Panc1 (cell line): ENCODE data around the gene UBXN1. TPM values are rescaled to one million over a fixed set of nuclear protein-coding genes. Genes with fewer than 3 reads are reported as not detected.
A peak's percentile ranks its signal among the peaks of the same experiment; 100 is the strongest.
"Not testable (repeated sequence)": the region's sequence is repeated elsewhere in the genome, so short reads cannot be mapped to it uniquely, and the experiment has no call there.

Source experiments
- ATAC-seq: fragments of 200-7000 bp; cut with Tn5 transposase; 2 replicates; pipeline ENCODE4 v1.9.1; 2020; ENCODE audit warnings: mild to moderate bottlenecking, moderate library complexity
- BruUV-seq: library from RNA; stranded (reverse); fragments of 400-500 nt; replicated peaks from 2 replicates; lab custom pipeline; 2021; lab: Mats Ljungman, UMichigan
- CTCF ChIA-PET: fragments of 300-600 bp; sonication (Branson Sonifier 250); formaldehyde crosslinking; loops from one replicate; lab custom pipeline; 2022; ENCODE audit warnings: antibody characterized with exemption; lab: Charles Lee
- POLR2A ChIA-PET: fragments of 300-600 bp; sonication (Branson Sonifier 250); formaldehyde crosslinking; loops from one replicate; lab custom pipeline; 2022; ENCODE audit warnings: antibody characterized with exemption; lab: Charles Lee
- DNase-seq: peaks from one replicate; pipeline ENCODE4 v3.0.0-alpha.2; 2010; ENCODE audit warnings: low read depth, low spot score
- H3K27ac ChIP-seq: 2 replicates; pipeline ENCODE4 v1.5.1; 2011; ENCODE audit warnings: mild to moderate bottlenecking, low read length, inconsistent platforms
- H3K27me3 ChIP-seq: fragments of 200-500 bp; sonication (Bioruptor generic); 2 replicates; pipeline ENCODE4 v1.6.0; 2014; ENCODE audit warnings: low read length, inconsistent platforms; ENCODE audit not compliant: control insufficient read depth, insufficient read depth
- H3K36me3 ChIP-seq: fragments of 200-500 bp; sonication (Bioruptor generic); 2 replicates; pipeline ENCODE4 v1.5.1; 2014; ENCODE audit warnings: inconsistent platforms, mild to moderate bottlenecking, low read length, moderate library complexity; ENCODE audit not compliant: control insufficient read depth, insufficient read depth
- H3K4me1 ChIP-seq: 2 replicates; pipeline ENCODE4 v1.5.1; 2011; ENCODE audit warnings: inconsistent platforms, mild to moderate bottlenecking, low read length, moderate library complexity; ENCODE audit not compliant: control insufficient read depth, insufficient read depth
- H3K4me3 ChIP-seq, 2 experiments: 2 replicates each; pipeline ENCODE4 v1.5.1; 2011 to 2012; ENCODE audit warnings: low read depth in 2 of 2, low read length in 2 of 2, mild to moderate bottlenecking in 2 of 2, inconsistent platforms in 1 of 2, moderate library complexity in 1 of 2
- H3K9me3 ChIP-seq: fragments of 200-500 bp; sonication (Bioruptor generic); 2 replicates; pipeline ENCODE4 v1.5.1; 2014; ENCODE audit warnings: low read depth, mild to moderate bottlenecking, inconsistent platforms, low read length, moderate library complexity; ENCODE audit not compliant: control insufficient read depth, insufficient read depth
- CTCF ChIP-seq: fragments of 450-650 bp; IDR thresholded peaks from 2 replicates; pipeline ENCODE4 v1.5.1; 2017; ENCODE audit warnings: mild to moderate bottlenecking
- POLR2AphosphoS5 ChIP-seq: IDR thresholded peaks from 2 replicates; pipeline ENCODE4 v1.6.1; 2012; ENCODE audit warnings: mild to moderate bottlenecking, low read depth, low read length, moderate library complexity
- REST ChIP-seq, 2 experiments: IDR thresholded peaks; 2 replicates each; pipeline ENCODE4 v1.6.1; 2011 to 2012; ENCODE audit warnings: low read depth in 2 of 2, control low read depth in 1 of 2, low read length in 1 of 2, mild to moderate bottlenecking in 1 of 2, moderate library complexity in 1 of 2; ENCODE audit not compliant: insufficient read depth in 1 of 2
- SIN3A ChIP-seq: IDR thresholded peaks from 2 replicates; pipeline ENCODE4 v1.6.1; 2012; ENCODE audit warnings: low read depth, mild to moderate bottlenecking, low read length, moderate library complexity, borderline replicate concordance; ENCODE audit not compliant: insufficient read depth
- TCF7L2 ChIP-seq: IDR thresholded peaks from 2 replicates; pipeline ENCODE4 v1.6.1; 2011; ENCODE audit warnings: mild to moderate bottlenecking, low read depth, low read length, inconsistent platforms
- in situ Hi-C: cut with HindIII; loops from 2 replicates; pipeline ENCODE4 v1.10.0; 2016; ENCODE audit warnings: low sequenced_read_pairs, low pct_unique_long_range_greater_than_20kb
- intact Hi-C: fragments of 100-400 bp; cut with micrococcal nuclease; formaldehyde crosslinking; loops from one replicate; pipeline ENCODE4 v1.10.0; 2022; ENCODE audit not compliant: unreplicated experiment
- total RNA-seq: library from RNA; stranded (reverse); gene quantifications from one replicate; pipeline ENCODE4 v1.2.1, GENCODE V29; 2021; ENCODE audit not compliant: unreplicated experiment

The UBXN1 gene
- total RNA-seq, 1 experiment from 2014 or later: 105 TPM

DNA sequence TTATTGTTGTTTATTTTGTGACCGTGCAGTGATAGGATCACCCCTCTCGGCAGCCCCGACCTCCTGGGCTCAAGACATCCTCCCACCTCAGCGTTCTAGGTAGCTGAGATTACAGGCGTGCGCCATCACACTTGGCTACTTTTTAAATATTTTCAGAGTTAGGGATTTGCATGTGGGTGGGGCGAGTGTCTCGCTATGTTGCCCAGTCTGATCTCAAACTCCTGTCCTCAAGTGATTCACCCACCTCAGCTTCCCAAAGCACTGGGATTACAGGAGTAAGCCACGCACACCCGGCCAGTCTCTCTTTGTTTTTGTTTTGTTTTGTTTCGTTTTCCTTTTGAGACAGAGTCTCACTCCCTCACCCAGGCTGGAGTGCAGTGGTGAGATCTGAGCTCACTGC, 24.6 kb downstream of the UBXN1 start:
- H3K9me3 ChIP-seq: no peaks in the 10 kb centered on the region
- peak overlapping the region; percentile 29 to 93; a peak in 2 of 4 replicates for H3K4me3 ChIP-seq
- BruUV-seq: no TSS peak
- ATAC-seq (no peak), DNase-seq (no peak)
- H3K27me3 ChIP-seq: no peaks in the 10 kb centered on the region
- POLR2A ChIA-PET: interaction anchor here (1.9 kb wide), 1 partner anchor 11 kb away, joined by 10 read pairs; the partner anchor contains the start of genes C11orf98 and CSKMT
- H3K27ac ChIP-seq: peak overlapping the region; percentile 10
- in situ Hi-C loops: no loop called here
- CTCF ChIA-PET: interaction anchor here (0.6 kb wide), 1 partner anchor 483 kb away, joined by 7 read pairs; no protein-coding TSS in a partner anchor
- H3K36me3 ChIP-seq: 0 out of 2 replicates have a peak, but pooled peaks cover 5% of the 10 kb centered on the region
- no peaks in the 10 kb centered on the region; the same call in 1 of the 2 replicates for H3K4me1 ChIP-seq
- intact Hi-C loops: no loop called here
- TF ChIP-seq SIN3A (no peak), POLR2AphosphoS5 (no peak), CTCF (no peak), TCF7L2 (no peak), REST (IDR thresholded peaks at IDR 0.05; ENCODE audit: insufficient read depth in 1 of 2, low read depth in 2 of 2, low read length in 1 of 2) (no peak)

DNA sequence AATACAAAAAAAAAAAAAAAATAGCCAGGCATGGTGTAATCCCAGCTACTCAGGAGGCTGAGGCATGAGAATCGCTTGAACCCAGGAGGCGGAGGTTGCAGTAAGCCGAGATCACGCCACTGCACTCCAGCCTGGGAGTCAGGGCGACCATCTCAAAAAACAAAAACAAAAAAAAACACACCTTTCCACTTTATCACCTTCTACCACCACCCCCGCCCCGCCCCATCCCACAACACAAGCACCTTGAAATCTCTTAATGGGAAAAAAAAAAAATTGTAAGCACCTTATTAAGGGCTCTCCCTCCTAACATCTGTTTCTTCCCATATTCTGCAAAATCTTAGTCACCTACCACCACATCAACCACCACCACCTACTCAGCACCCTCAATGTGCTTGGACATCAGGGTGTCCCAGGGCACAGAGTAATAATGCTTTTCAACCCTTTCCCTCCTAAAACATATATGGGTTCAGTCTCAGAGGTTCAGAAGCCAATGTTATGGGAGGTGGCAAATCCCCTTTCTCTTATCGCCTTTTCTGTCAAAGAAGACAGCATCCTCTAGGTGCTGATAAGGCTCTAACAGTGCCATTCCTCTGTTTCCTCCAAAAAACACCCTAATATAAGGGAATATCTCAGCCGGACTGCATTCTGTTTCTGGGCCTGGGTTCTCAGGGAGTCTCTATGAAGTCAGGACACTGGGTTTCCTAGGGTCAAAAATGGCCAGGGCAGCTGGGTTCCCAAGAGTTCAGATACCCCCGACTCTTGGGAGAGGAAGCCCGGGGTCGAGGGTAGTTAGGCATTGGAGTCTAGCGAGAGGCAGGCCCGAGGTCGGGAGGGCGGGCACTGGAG, 26.5 kb downstream of the UBXN1 start:
- Histone ChIP-seq H3K27me3 (no peaks in the 10 kb centered on the region), H3K36me3 (0 out of 2 replicates have a peak, but pooled peaks cover 5% of the 10 kb centered on the region), H3K4me1 (peaks cover 8% of the 10 kb centered on the region), H3K4me3 (peak overlapping the region; percentile 86 to 93), H3K27ac (peak overlapping the region; percentile 97), H3K9me3 (no peaks in the 10 kb centered on the region)
- intact Hi-C loops (no loop called here), in situ Hi-C loops (no loop called here)
- ATAC-seq (no peak), DNase-seq (no peak)
- ChIA-PET CTCF (interaction anchor here (0.6 kb wide), 1 partner anchor 13 kb away, joined by 3 read pairs; no protein-coding TSS in a partner anchor), POLR2A (interaction anchor here (0.6 to 1.1 kb wide), 4 partner anchors 12 to 17 kb away, joined by 4 to 9 read pairs (median 4); partner anchors contain the start of genes C11orf98 and CSKMT)
- TF ChIP-seq TCF7L2 (no peak), REST (IDR thresholded peaks at IDR 0.05; ENCODE audit: insufficient read depth in 1 of 2, low read depth in 2 of 2, low read length in 1 of 2) (no peak), SIN3A (no peak), CTCF (no peak), POLR2AphosphoS5 (no peak)
- no TSS peak for BruUV-seq

DNA sequence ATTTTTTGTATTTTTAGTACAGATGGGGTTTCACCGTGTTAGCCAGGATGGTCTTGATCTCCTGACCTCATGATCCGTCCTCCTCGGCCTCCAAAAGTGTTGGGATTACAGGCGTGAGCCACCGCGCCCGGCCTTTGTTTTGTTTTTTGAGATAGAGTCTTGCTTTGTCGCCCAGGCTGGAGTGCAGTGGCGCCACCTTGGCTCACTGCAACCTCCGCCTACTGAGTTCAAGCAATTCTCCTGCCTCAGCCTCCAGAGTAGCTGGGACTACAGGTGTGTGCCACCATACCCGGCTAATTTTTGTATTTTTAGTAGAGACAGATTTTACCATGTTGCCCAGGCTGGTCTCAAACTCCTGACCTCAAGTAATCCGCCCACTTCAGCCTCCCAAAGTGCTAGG, 28.6 kb downstream of the UBXN1 start:
- H3K36me3 ChIP-seq, ATAC-seq, CTCF ChIA-PET, H3K4me3 ChIP-seq, H3K9me3 ChIP-seq, BruUV-seq, H3K27me3 ChIP-seq, DNase-seq, in situ Hi-C loops, H3K27ac ChIP-seq, intact Hi-C loops: not testable (repeated sequence)
- POLR2A ChIA-PET: interaction anchor here (0.6 kb wide), 1 partner anchor 214 kb away, joined by 8 read pairs; no protein-coding TSS in a partner anchor
- peaks cover 14% of the 10 kb centered on the region for H3K4me1 ChIP-seq
